K562 (cell line): ENCODE measurements around the gene RNF13. TPM values are rescaled to one million over a fixed set of nuclear protein-coding genes. Genes with fewer than 3 reads are reported as not detected.
A peak's percentile ranks its signal among the peaks of the same experiment; 100 is the strongest.

Experiments
- ADNP ChIP-seq: fragments of 200-800 bp; sonication (Bioruptor generic); IDR thresholded peaks from 2 replicates; pipeline ENCODE4 v1.6.1; 2016; ENCODE audit warnings: missing genetic modification characterization, missing compliant biosample characterization
- BHLHE40 ChIP-seq: IDR thresholded peaks from 2 replicates; pipeline ENCODE4 v1.6.1; 2011; ENCODE audit warnings: low read length, improper control_type of control experiment
- BRF1 ChIP-seq: IDR thresholded peaks from 3 replicates; pipeline ENCODE4 v1.6.1; 2011; ENCODE audit warnings: borderline replicate concordance, mild to moderate bottlenecking; ENCODE audit not compliant: insufficient read length; ENCODE audit errors: extremely low read depth
- CTBP1 ChIP-seq: fragments of 450-650 bp; IDR thresholded peaks from 2 replicates; pipeline ENCODE4 v1.6.1; 2016; ENCODE audit warnings: borderline replicate concordance
- LCOR ChIP-seq: sonication (generic); formaldehyde crosslinking; IDR thresholded peaks from 2 replicates; pipeline ENCODE4 v1.8.0; 2022; ENCODE audit warnings: mild to moderate bottlenecking, missing genetic modification reagents
- MYC ChIP-seq, 2 experiments: fragments of 250-450 bp in 1 of 2; sonication (Bioruptor Pico) in 1 of 2; IDR thresholded peaks; 2 replicates each; pipeline versions ENCODE4 v1.5.1 to v1.6.1; 2012 to 2021; ENCODE audit warnings: low read depth in 2 of 2, borderline replicate concordance in 1 of 2, improper control_type of control experiment in 1 of 2, low read length in 1 of 2, mild to moderate bottlenecking in 1 of 2, moderate library complexity in 1 of 2
- SOX6 ChIP-seq: fragments of 450-650 bp; IDR thresholded peaks from 2 replicates; pipeline ENCODE4 v1.6.1; 2014; ENCODE audit warnings: mild to moderate bottlenecking
- SP1 ChIP-seq: sonication (generic); formaldehyde crosslinking; IDR thresholded peaks from 2 replicates; pipeline ENCODE4 v1.8.1; 2022; ENCODE audit warnings: mild to moderate bottlenecking, missing genetic modification reagents
- SRSF7 ChIP-seq: fragments of 200-400 bp; formaldehyde crosslinking; optimal IDR thresholded peaks from 2 replicates; pipeline ENCODE3; 2017; ENCODE audit warnings: mild to moderate bottlenecking, low read depth, low read length
- ZNF175 ChIP-seq: fragments of 200-800 bp; sonication (Bioruptor generic); IDR thresholded peaks from 2 replicates; pipeline ENCODE4 v1.6.1; 2016; ENCODE audit warnings: low read depth, mild to moderate bottlenecking, missing genetic modification characterization, missing compliant biosample characterization
- ZNF184 ChIP-seq: sonication (generic); formaldehyde crosslinking; IDR thresholded peaks from 2 replicates; pipeline ENCODE4 v1.5.0; 2020; ENCODE audit warnings: missing genetic modification reagents
- polyA plus RNA-seq, 8 experiments: library from polyadenylated mRNA; depleted of rRNA in 4 of 8; stranded (reverse) in 5 of 8; unstranded in 3 of 8; fragments of >200 nt; fragmentation: Nextera tagmentation in 2 of 8; fragmentation: Illumina TruSeq in 1 of 8; extraction: Ambion mirVana in 2 of 8; extraction: Trizol in 1 of 8; gene quantifications; 2 replicates each; pipeline versions ENCODE4 v1.2.1 to v1.2.3, GENCODE V29; 2011 to 2014; ENCODE audit warnings: inconsistent platforms in 1 of 8, missing spikeins in 1 of 8
- total RNA-seq, 7 experiments: library from RNA; depleted of rRNA in 6 of 7; stranded (reverse); fragments of >200 nt in 6 of 7; fragmentation: Illumina TruSeq in 2 of 7; extraction: Trizol in 2 of 7; gene quantifications; 2 replicates each; pipeline versions ENCODE4 v1.2.1 to v1.2.3, GENCODE V29; 2011 to 2021; ENCODE audit warnings: low replicate concordance in 1 of 7
- TF ChIP-seq, protein P1 (sequence below): fragments of 450-650 bp; IDR thresholded peaks from one replicate; pipeline ENCODE4 v1.6.1; 2018; ENCODE audit warnings: mild to moderate bottlenecking, moderate library complexity; ENCODE audit not compliant: partially characterized antibody
- TF ChIP-seq, protein P2 (sequence below): fragments of 450-650 bp; formaldehyde crosslinking; IDR thresholded peaks from 2 replicates; pipeline ENCODE4 v1.4.0; 2020; ENCODE audit warnings: mild to moderate bottlenecking, moderate library complexity
- TF ChIP-seq, protein P3 (sequence below), 3 experiments: IDR thresholded peaks in 2 of 3; conservative IDR thresholded peaks in 1 of 3; 2 replicates each; pipeline ENCODE4 v1.5.1; 2011 to 2012; ENCODE audit warnings: low read length in 3 of 3, mild to moderate bottlenecking in 3 of 3, control low read depth in 2 of 3, improper control_type of control experiment in 1 of 3, inconsistent platforms in 1 of 3, low read depth in 1 of 3, mixed read lengths in 1 of 3, moderate library complexity in 1 of 3; ENCODE audit not compliant: insufficient read depth in 2 of 3
- TF ChIP-seq, protein P4 (sequence below): IDR thresholded peaks from 3 replicates; pipeline ENCODE4 v1.6.1; 2011; ENCODE audit warnings: borderline replicate concordance, mild to moderate bottlenecking, moderate library complexity; ENCODE audit not compliant: insufficient read length; ENCODE audit errors: extremely low read depth
- TF ChIP-seq, protein P5 (sequence below): fragments of 250-450 bp; sonication (Bioruptor Pico); IDR thresholded peaks from 2 replicates; pipeline ENCODE4 v1.5.0; 2021
- TF ChIP-seq, protein P6 (sequence below): fragments of 450-650 bp; IDR thresholded peaks from 2 replicates; pipeline ENCODE4 v1.6.1; 2017; ENCODE audit warnings: mild to moderate bottlenecking, moderate library complexity
- TF ChIP-seq, protein P7 (sequence below): sonication (generic); formaldehyde crosslinking; IDR thresholded peaks from 2 replicates; pipeline ENCODE4 v1.9.0; 2022; ENCODE audit warnings: mild to moderate bottlenecking, missing genetic modification reagents

Gene RNF13
- total and polyA plus RNA-seq, 9 of the 15 experiments (the other 6 are each of a cell fraction or from before 2014, with no cell fraction given): 12.7 to 35.8 (median 18.9) TPM

DNA sequence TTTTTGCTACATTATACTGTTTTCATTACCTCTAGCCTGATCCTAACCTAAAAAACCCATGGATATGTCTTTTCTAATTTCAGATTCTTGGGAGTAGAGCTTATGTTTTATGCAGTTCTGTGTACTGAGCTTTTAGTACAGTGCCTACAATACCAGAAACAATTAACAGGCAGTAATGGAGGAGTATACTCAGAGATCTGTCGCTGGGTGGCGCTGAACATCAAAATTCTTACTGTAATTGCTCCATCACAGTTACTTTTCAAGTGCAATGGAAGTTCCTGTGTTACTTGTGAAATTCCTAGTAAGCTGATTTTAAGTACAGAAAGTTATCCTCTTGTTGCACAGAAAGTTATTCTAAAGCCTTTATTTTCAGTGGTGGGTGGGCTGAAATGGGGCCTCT, 66.9 kb downstream of the RNF13 start (continued):
- TF ChIP-seq, protein P1, sequence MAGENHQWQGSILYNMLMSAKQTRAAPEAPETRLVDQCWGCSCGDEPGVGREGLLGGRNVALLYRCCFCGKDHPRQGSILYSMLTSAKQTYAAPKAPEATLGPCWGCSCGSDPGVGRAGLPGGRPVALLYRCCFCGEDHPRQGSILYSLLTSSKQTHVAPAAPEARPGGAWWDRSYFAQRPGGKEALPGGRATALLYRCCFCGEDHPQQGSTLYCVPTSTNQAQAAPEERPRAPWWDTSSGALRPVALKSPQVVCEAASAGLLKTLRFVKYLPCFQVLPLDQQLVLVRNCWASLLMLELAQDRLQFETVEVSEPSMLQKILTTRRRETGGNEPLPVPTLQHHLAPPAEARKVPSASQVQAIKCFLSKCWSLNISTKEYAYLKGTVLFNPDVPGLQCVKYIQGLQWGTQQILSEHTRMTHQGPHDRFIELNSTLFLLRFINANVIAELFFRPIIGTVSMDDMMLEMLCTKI: no peak
- TF ChIP-seq, protein P2, sequence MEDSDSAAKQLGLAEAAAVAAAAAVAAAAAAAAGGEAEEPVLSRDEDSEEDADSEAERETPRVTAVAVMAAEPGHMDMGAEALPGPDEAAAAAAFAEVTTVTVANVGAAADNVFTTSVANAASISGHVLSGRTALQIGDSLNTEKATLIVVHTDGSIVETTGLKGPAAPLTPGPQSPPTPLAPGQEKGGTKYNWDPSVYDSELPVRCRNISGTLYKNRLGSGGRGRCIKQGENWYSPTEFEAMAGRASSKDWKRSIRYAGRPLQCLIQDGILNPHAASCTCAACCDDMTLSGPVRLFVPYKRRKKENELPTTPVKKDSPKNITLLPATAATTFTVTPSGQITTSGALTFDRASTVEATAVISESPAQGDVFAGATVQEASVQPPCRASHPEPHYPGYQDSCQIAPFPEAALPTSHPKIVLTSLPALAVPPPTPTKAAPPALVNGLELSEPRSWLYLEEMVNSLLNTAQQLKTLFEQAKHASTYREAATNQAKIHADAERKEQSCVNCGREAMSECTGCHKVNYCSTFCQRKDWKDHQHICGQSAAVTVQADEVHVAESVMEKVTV: no peak
- TF ChIP-seq SRSF7 (no peak), ZNF184 (CRISPR knock-in tag) (no peak), SOX6 (no peak), MYC (IDR thresholded peaks at IDR 0.05; ENCODE audit: low read depth, low read length) (no peak), MYC (CRISPR knock-in tag; IDR thresholded peaks at IDR 0.05; ENCODE audit: borderline replicate concordance, low read depth) (no peak), ZNF175 (CRISPR knock-in tag) (no peak), SP1 (CRISPR knock-in tag) (no peak), CTBP1 (no peak), BRF1 (no peak), ADNP (tag) (no peak), BHLHE40 (no peak), LCOR (CRISPR knock-in tag) (no peak)
- TF ChIP-seq, protein P3, sequence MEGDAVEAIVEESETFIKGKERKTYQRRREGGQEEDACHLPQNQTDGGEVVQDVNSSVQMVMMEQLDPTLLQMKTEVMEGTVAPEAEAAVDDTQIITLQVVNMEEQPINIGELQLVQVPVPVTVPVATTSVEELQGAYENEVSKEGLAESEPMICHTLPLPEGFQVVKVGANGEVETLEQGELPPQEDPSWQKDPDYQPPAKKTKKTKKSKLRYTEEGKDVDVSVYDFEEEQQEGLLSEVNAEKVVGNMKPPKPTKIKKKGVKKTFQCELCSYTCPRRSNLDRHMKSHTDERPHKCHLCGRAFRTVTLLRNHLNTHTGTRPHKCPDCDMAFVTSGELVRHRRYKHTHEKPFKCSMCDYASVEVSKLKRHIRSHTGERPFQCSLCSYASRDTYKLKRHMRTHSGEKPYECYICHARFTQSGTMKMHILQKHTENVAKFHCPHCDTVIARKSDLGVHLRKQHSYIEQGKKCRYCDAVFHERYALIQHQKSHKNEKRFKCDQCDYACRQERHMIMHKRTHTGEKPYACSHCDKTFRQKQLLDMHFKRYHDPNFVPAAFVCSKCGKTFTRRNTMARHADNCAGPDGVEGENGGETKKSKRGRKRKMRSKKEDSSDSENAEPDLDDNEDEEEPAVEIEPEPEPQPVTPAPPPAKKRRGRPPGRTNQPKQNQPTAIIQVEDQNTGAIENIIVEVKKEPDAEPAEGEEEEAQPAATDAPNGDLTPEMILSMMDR (IDR thresholded peaks at IDR 0.05 in 2 of 3, conservative IDR thresholded peaks at IDR 0.05 in 1 of 3; ENCODE audit: insufficient read depth in 2 of 3, low read depth in 1 of 3, low read length in 3 of 3): peak; percentile 31 to 60 (median 59); a peak in 5 of 6 replicates
- TF ChIP-seq, protein P4, sequence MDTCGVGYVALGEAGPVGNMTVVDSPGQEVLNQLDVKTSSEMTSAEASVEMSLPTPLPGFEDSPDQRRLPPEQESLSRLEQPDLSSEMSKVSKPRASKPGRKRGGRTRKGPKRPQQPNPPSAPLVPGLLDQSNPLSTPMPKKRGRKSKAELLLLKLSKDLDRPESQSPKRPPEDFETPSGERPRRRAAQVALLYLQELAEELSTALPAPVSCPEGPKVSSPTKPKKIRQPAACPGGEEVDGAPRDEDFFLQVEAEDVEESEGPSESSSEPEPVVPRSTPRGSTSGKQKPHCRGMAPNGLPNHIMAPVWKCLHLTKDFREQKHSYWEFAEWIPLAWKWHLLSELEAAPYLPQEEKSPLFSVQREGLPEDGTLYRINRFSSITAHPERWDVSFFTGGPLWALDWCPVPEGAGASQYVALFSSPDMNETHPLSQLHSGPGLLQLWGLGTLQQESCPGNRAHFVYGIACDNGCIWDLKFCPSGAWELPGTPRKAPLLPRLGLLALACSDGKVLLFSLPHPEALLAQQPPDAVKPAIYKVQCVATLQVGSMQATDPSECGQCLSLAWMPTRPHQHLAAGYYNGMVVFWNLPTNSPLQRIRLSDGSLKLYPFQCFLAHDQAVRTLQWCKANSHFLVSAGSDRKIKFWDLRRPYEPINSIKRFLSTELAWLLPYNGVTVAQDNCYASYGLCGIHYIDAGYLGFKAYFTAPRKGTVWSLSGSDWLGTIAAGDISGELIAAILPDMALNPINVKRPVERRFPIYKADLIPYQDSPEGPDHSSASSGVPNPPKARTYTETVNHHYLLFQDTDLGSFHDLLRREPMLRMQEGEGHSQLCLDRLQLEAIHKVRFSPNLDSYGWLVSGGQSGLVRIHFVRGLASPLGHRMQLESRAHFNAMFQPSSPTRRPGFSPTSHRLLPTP: no peak
- TF ChIP-seq, protein P5, sequence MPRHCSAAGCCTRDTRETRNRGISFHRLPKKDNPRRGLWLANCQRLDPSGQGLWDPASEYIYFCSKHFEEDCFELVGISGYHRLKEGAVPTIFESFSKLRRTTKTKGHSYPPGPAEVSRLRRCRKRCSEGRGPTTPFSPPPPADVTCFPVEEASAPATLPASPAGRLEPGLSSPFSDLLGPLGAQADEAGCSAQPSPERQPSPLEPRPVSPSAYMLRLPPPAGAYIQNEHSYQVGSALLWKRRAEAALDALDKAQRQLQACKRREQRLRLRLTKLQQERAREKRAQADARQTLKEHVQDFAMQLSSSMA (CRISPR knock-in tag): no peak
- TF ChIP-seq, protein P6, sequence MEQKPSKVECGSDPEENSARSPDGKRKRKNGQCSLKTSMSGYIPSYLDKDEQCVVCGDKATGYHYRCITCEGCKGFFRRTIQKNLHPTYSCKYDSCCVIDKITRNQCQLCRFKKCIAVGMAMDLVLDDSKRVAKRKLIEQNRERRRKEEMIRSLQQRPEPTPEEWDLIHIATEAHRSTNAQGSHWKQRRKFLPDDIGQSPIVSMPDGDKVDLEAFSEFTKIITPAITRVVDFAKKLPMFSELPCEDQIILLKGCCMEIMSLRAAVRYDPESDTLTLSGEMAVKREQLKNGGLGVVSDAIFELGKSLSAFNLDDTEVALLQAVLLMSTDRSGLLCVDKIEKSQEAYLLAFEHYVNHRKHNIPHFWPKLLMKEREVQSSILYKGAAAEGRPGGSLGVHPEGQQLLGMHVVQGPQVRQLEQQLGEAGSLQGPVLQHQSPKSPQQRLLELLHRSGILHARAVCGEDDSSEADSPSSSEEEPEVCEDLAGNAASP: no peak
- TF ChIP-seq, protein P7, sequence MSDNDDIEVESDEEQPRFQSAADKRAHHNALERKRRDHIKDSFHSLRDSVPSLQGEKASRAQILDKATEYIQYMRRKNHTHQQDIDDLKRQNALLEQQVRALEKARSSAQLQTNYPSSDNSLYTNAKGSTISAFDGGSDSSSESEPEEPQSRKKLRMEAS (CRISPR knock-in tag): no peak
